Stimulated activated CD4-positive, alpha-beta T cell treated with anti-CD3 and anti-CD28 coated beads, TNF-alpha, amount 100 ng/mL, for 1 hour (primary cell): Measurements from ENCODE around the gene PI16.
"Not testable (repeated sequence)": the region's sequence is repeated elsewhere in the genome, so short reads cannot be mapped to it uniquely, and the experiment has no call there.

Source experiments
- DNase-seq, 3 donors: peaks; one replicate each; pipeline ENCODE4 v3.0.0-alpha.2; 2020; ENCODE audit warnings: low read depth in 3 of 3, low spot score in 1 of 3

Gene PI16

GRCh38 chr6:36971921-36972673 is 17.6 kb downstream of the PI16 start:
- DNase-seq, result no peak

DNA sequence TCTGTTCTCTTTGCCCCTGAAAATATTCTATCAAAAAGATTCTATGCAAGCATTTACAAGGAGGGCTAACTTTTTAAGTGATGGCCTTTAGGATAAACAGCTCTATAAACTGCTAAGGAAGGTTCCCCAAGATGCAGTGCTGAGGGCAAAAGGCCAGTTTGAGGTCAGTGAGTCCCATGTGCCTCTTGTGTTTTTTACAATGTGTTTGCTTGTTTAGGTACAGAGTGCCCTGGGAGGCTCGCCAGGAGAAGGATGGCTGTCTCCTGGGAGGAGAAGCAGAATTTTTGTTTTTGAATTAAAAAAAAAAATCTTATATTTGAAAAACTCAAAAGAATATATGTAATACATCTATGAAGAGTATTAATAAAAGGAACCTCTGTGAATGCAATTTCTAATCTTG is 18.7 kb downstream of the PI16 start:
- DNase-seq, result no peak

DNA sequence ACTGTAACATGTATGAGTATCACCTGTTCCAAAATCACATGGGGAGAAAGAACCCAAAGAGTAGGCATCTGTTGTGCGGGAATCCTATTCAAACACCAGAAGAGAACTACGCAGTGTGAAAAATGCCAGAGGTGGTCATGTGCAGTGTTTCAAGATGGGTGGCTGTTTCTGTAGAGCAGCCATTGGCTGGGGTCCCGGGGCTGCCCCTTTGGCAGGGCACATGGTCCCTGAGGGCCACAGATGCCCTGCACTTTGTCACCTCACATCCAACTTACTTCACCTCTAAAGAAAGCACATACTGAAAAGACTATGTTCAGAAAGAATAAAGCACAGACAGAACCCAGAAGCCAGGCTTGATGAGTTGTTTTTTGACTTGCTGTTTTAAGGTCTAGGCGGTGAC is 19.1 kb downstream of the PI16 start:
- no peak for DNase-seq

DNA sequence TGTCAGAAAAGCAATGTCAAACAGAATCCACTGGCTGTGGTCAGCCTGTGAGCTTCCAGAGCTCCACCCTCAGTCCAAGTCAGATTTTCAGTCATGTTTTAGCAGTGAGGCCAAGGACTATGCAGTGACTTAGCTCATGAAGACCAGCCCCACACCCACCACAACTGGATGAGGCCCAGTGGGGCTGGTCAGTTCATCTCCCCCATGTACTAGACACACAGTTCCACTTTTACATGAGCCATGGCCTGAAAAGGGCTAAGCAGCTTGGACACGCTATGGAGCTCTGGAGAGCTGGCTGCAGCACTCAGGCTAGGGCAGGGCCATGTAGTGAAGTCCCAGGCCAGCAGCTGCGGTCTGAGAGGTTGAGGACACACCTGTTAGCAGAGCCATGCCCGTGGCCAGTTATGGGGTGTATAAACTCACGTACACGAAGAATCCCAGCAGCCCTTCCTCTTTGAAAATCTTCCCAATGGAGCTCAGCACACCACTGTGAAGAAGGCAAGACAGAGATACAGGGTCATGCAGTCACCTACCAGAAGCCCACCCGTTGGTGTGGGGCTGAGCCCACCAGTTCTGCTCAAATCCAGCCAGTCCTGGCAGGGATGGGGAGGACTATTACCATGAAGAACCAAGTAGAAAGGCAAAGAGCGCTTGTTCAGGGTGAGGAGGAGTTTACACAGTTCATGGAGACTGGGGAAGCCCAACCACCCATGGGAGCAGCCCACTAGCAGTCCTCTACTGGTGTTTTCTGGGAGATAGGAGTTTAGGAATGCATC is 20.9 kb downstream of the PI16 start:
- no peak for DNase-seq

- no peak for DNase-seq
These were observed 21.4 kb downstream of the PI16 start for GRCh38 chr6:36976007-36976264.

DNA sequence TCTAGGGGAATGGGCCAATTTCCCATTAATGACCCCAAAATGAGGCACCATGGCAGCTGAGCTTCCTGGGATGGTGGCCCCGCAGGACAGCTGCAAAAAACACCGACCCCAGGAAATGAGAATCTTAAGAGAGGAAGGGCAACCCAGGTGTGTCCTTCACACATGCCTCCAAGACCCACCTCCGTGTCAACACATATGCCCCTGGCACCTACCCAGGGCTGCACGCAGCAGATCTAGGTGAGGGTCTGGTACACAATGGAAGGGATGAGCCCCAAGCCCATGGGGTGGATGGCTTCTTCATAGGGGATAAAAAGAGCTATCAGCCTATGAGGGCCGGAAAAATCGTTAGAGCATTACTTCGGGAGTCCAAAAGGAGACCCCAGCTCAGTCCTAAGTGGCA is 22.0 kb downstream of the PI16 start:
- DNase-seq, result no peak

DNA sequence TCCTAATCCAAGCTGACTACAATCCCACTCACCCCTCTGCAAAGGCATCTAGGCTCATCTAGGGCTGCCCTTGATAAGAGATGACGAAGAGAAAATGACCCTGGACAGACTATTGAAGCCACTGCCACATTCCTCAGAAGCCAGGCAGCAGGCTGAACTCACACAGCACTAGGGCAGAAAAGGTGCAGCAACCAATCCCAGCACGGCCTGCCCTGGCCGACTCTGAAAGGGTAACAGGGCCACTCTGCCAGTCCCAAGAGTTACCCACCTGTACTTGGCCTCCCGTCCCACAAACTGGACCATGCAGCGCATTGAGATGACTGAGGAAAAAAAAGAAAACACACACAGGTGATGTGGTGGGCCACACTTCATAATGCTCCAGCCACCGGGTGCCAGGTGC is 22.4 kb downstream of the PI16 start:
- no peak for DNase-seq

GRCh38 chr6:36977470-36977941 is 23.0 kb downstream of the PI16 start:
- DNase-seq, result no peak

GRCh38 chr6:36978421-36979346 is 24.1 kb downstream of the PI16 start:
- DNase-seq, result no peak

DNA sequence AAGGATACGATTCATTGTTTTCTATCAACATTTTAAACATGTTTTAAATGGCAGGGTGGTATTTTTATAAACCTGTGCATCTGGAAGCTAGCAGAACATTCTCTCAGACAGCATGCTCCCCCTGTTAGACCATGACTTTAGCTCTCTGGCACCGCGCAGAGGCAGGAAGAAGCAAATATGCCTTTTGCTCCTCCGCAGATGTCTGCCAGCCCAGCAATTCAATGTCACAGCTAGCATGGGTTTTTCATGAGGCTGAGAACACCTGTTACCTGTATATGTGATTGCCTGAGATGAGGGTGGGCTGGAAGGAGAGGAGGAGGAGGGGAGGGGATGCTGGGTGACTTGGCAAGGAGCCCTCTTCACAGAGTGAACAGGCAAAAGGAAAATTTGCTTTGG is 24.8 kb downstream of the PI16 start:
- no peak for DNase-seq

- DNase-seq, result no peak
These were observed 25.6 kb downstream of the PI16 start for GRCh38 chr6:36980129-36980528.

- DNase-seq, result no peak
These were observed 26.5 kb downstream of the PI16 start for GRCh38 chr6:36980876-36981619.

DNA sequence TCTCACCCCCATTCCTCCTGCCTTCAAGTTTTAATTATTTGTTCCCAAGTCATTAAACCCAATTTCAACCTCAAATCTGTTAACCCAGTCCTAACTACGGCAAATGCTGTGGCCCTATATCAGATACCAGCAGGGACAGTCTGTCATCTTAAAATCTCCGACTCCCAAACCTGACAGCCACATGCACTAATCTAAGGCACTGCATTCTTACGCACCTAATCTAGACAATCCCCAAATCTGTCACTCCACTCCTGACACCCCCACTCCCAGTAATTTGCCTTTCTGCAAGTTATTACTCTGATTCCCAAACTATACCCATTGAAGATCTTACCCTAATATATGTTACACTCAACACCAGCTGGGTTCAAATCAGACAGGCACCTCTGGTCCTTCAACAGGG is 29.0 kb downstream of the PI16 start:
- DNase-seq, result no peak

- DNase-seq, result peak in 2 of 3 donors; percentile 22 to 31
These were observed 30.3 kb downstream of the PI16 start for GRCh38 chr6:36984581-36985416.

- no peak for DNase-seq
These were observed 30.9 kb downstream of the PI16 start for GRCh38 chr6:36985417-36985807.

DNA sequence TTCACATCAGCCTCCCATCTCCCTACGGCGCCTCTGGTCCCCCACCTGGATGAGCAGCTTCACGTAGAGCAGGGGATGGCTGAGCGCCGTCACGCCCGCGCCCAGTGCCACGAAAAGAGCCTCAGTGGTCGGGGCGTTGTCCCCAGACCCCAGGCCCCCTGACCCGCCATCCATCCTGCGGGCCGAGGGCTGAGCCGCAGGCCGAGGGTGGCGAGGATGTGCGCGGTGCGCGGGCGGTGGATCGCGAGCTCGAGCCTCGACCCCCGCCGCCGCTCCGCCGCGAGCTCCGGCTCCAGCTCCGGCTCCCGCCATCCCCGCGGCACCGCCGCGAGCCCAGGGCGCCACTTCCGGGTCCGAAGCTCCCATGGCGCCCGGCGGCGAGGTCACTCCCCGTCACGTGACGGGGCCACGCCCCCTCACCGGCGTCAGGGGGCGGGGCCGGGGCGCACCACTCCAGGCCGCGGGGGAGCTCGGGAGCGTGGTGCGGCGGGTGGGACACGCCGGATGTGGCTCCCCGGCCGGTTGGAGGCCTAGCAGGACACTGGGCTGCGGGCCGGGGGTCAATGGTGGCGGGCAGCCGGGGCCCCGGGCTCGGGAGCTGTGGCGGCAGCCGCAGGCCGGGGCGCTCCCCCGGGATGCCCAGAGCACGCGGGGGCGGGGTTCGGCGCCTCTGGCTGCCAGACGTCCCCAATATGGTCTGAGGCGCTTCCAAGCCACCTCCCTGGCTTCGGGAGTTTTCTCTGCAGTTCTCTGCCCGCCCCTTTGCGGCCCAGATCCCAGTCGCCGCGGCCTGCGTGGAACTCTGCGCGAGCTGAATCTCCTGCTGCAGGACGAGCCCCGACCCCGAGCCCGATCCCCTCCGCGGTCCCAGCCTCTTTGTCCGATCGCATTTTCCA is 31.5 kb downstream of the PI16 start, which contains the start of gene MTCH1:
Gene MTCH1, minus strand, starts transcription at position 389 of the 896 bp plus-strand sequence. Its CDS starts 23 bp downstream, at position 366.
- DNase-seq, result peak; percentile 66 to 82 (median 78)

DNA sequence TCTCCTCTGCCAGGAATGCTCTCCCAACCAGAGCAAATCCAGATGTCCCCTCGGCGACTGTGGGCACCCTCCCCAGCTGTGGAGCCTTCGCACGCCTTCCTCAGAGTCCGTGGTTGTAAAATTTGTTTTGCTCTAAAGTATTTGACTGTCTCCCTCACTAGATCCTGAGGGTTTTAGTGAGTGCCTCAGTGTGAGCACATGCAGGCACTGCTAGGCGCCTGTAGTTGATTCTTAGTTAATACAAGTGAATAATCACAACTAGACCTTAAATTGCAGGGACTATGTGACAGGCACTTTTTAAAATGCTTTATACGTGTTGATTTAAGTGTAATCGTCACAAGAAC is 32.1 kb downstream of the PI16 start:
- no peak for DNase-seq

DNA sequence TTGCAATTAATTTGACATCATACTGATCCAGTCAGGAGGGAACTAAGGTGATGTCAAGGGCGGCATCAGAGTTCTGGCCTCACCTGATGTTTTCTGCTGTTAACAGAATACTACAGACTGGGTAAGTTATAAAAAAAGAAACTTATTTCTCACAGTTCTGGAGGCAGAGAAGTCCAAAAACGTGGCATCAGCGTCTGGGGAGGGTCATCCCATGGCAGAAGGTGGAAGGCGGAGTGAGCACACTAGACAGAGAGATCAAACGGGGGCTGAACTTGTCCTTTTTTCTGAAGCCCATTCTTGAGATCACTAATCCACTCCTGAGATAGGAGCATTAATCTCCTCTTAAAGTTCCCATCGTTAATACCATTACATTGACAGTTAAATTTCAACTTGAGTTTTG is 34.7 kb downstream of the PI16 start:
- DNase-seq, result no peak

DNA sequence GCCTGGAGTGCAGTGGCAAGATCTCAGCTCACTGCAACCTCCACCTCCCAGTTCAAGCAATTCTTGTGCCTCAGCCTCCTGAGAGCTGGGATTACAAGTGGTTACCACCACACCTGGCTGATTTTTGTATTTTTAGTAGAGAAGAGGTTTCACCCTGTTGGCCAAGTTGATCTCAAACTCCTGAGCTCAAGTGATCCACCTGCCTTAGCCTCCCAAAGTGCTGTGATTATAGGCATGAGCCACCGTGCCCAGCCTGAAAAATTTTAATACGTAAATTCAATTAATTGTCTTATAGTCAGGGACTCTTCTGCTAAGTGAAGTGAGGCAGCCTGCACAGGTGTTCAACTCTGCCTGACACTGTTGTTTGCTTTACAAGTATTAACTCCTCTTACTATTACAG is 35.9 kb downstream of the PI16 start:
- DNase-seq, result not testable (repeated sequence)
